ENCODE data around the gene FAR1.
A peak's percentile ranks its signal among the peaks of the same experiment; 100 is the strongest.

The FAR1 gene

GRCh38 chr11:13667245-13667644 lies 1.2 kb upstream of the FAR1 start:
- Histone ChIP-seq H3K27me3 (no peaks in the 10 kb centered on the region), H3K27ac (peak overlapping the region in 3 of 11 experiments; percentile 82 to 87 (median 82); a peak in 3 of 22 replicates), H3K36me3 (peaks cover 0 to 19% (median 11%) of the 10 kb centered on the region in 11 experiments; a peak in 11 of 22 replicates), H3K4me3 (peak overlapping the region in 9 of 10 experiments; percentile 83 to 95 (median 91); a peak in 12 of 20 replicates), H3K4me1 (peaks cover 19 to 35% (median 28%) of the 10 kb centered on the region in 10 experiments), H3K9me3 (replicated peaks in 1 of 11) (peaks cover 0 to 7% (median 0%) of the 10 kb centered on the region in 11 experiments; a peak in 9 of 22 replicates), H4K20me1 (peaks cover 0 to 36% (median 21%) of the 10 kb centered on the region in 11 experiments; a peak in 16 of 22 replicates), H3K9ac (peak overlapping the region in 2 of 11 experiments; percentile 84 to 93; a peak in 6 of 22 replicates), H3K4me2 (peak overlapping the region; percentile 74 to 90 (median 81); a peak in 21 of 22 replicates)
- TF ChIP-seq Cebpa-rat (IDR thresholded peaks at IDR 0.05): no peak

GRCh38 chr11:13667795-13668101 lies 720 bp upstream of the FAR1 start:
- H3K9me3 ChIP-seq (replicated peaks in 1 of 11): peaks cover 0 to 11% (median 0%) of the 10 kb centered on the region in 11 experiments; a peak in 9 of 22 replicates
- H3K9ac ChIP-seq: peak overlapping the region; percentile 71 to 93 (median 83)
- H3K4me1 ChIP-seq: peaks cover 19 to 40% (median 30%) of the 10 kb centered on the region in 10 experiments
- H3K36me3 ChIP-seq: peaks cover 0 to 24% (median 16%) of the 10 kb centered on the region in 11 experiments; a peak in 12 of 22 replicates
- H3K4me2 ChIP-seq: peak overlapping the region; percentile 74 to 90 (median 81)
- TF ChIP-seq Cebpa-rat (IDR thresholded peaks at IDR 0.05): no peak
- H3K4me3 ChIP-seq: peak overlapping the region; percentile 83 to 95 (median 91)
- H4K20me1 ChIP-seq: peaks cover 0 to 42% (median 21%) of the 10 kb centered on the region in 11 experiments; a peak in 16 of 22 replicates
- H3K27me3 ChIP-seq: no peaks in the 10 kb centered on the region
- H3K27ac ChIP-seq: peak overlapping the region; percentile 55 to 91 (median 80); a peak in 21 of 22 replicates

GRCh38 chr11:13668957-13669521 lies 571 bp downstream of the FAR1 start:
- Histone ChIP-seq H3K9me3 (replicated peaks in 1 of 11) (peaks cover 0 to 24% (median 11%) of the 10 kb centered on the region in 11 experiments; a peak in 15 of 22 replicates), H3K4me1 (peaks cover 19 to 53% (median 34%) of the 10 kb centered on the region in 10 experiments), H3K9ac (peak overlapping the region; percentile 86 to 93 (median 90)), H3K27ac (peak overlapping the region; percentile 67 to 93 (median 85)), H3K4me2 (peak overlapping the region; percentile 82 to 98 (median 91)), H3K36me3 (peaks cover 0 to 37% (median 22%) of the 10 kb centered on the region in 11 experiments; a peak in 13 of 22 replicates), H4K20me1 (peaks cover 0 to 54% (median 21%) of the 10 kb centered on the region in 11 experiments; a peak in 16 of 22 replicates), H3K27me3 (no peaks in the 10 kb centered on the region), H3K4me3 (peak overlapping the region; percentile 83 to 95 (median 91))
- TF ChIP-seq Cebpa-rat (IDR thresholded peaks at IDR 0.05): no peak

GRCh38 chr11:13669544-13670488 lies 1.3 kb downstream of the FAR1 start:
- H3K4me1 ChIP-seq: peaks cover 26 to 61% (median 40%) of the 10 kb centered on the region in 10 experiments
- H4K20me1 ChIP-seq: peaks cover 0 to 59% (median 21%) of the 10 kb centered on the region in 11 experiments; a peak in 16 of 22 replicates
- no peak for TF ChIP-seq Cebpa-rat (IDR thresholded peaks at IDR 0.05)
- H3K27ac ChIP-seq: peak overlapping the region; percentile 67 to 93 (median 85)
- H3K4me3 ChIP-seq: peak overlapping the region; percentile 83 to 95 (median 91)
- H3K9ac ChIP-seq: peak overlapping the region; percentile 86 to 93 (median 90)
- H3K9me3 ChIP-seq (replicated peaks in 1 of 11): peaks cover 0 to 28% (median 12%) of the 10 kb centered on the region in 11 experiments; a peak in 15 of 22 replicates
- H3K4me2 ChIP-seq: peak overlapping the region; percentile 82 to 98 (median 91)
- peaks cover 0 to 41% (median 22%) of the 10 kb centered on the region in 11 experiments; a peak in 13 of 22 replicates for H3K36me3 ChIP-seq
- H3K27me3 ChIP-seq: no peaks in the 10 kb centered on the region

- Histone ChIP-seq H3K9ac (peak overlapping the region in 2 of 11 experiments; percentile 53 to 56; a peak in 3 of 22 replicates), H3K36me3 (peaks cover 0 to 47% (median 26%) of the 10 kb centered on the region in 11 experiments; a peak in 14 of 22 replicates), H3K4me1 (peaks cover 20 to 82% (median 49%) of the 10 kb centered on the region in 10 experiments), H4K20me1 (peaks cover 0 to 88% (median 21%) of the 10 kb centered on the region in 11 experiments; a peak in 16 of 22 replicates), H3K27me3 (no peaks in the 10 kb centered on the region), H3K27ac (peak overlapping the region in 6 of 11 experiments; percentile 69 to 93 (median 80); a peak in 11 of 22 replicates), H3K9me3 (replicated peaks in 1 of 11) (peaks cover 0 to 33% (median 12%) of the 10 kb centered on the region in 11 experiments; a peak in 15 of 22 replicates), H3K4me3 (peak overlapping the region in 2 of 10 experiments; percentile 25 to 38; a peak in 4 of 20 replicates), H3K4me2 (peak overlapping the region in 7 of 11 experiments; percentile 7 to 98 (median 51); a peak in 11 of 22 replicates)
- no peak for TF ChIP-seq Cebpa-rat (IDR thresholded peaks at IDR 0.05)
These were observed 4.2 kb downstream of the FAR1 start for GRCh38 chr11:13672576-13673210.

- Histone ChIP-seq H3K27me3 (no peaks in the 10 kb centered on the region), H3K9me3 (replicated peaks in 1 of 11) (peaks cover 0 to 33% (median 12%) of the 10 kb centered on the region in 11 experiments; a peak in 15 of 22 replicates), H3K4me2 (peak overlapping the region in 9 of 11 experiments; percentile 13 to 98 (median 53); a peak in 17 of 22 replicates), H3K4me3 (peak overlapping the region in 2 of 10 experiments; percentile 33 to 38; a peak in 5 of 20 replicates), H4K20me1 (peaks cover 4 to 94% (median 17%) of the 10 kb centered on the region in 11 experiments; a peak in 18 of 22 replicates), H3K4me1 (peaks cover 15 to 100% (median 43%) of the 10 kb centered on the region in 10 experiments), H3K9ac (peak overlapping the region in 6 of 11 experiments; percentile 2 to 72 (median 36); a peak in 9 of 22 replicates), H3K27ac (peak overlapping the region in 10 of 11 experiments; percentile 36 to 93 (median 71); a peak in 19 of 22 replicates), H3K36me3 (peaks cover 0 to 56% (median 33%) of the 10 kb centered on the region in 11 experiments; a peak in 14 of 22 replicates)
- TF ChIP-seq Cebpa-rat (IDR thresholded peaks at IDR 0.05): peak in 3 of 11 experiments; percentile 40 to 79 (median 71); a peak in 6 of 22 replicates
These were observed 6.5 kb downstream of the FAR1 start for GRCh38 chr11:13674799-13675509.

- Histone ChIP-seq H3K36me3 (peaks cover 0 to 60% (median 28%) of the 10 kb centered on the region in 11 experiments; a peak in 14 of 22 replicates), H3K4me1 (peaks cover 7 to 100% (median 36%) of the 10 kb centered on the region in 10 experiments; a peak in 17 of 20 replicates), H3K9me3 (replicated peaks in 1 of 11) (peaks cover 0 to 32% (median 12%) of the 10 kb centered on the region in 11 experiments; a peak in 15 of 22 replicates), H3K4me2 (peak overlapping the region in 4 of 11 experiments; percentile 56 to 98 (median 94); a peak in 7 of 22 replicates), H3K27me3 (no peaks in the 10 kb centered on the region), H3K9ac (peak overlapping the region in 2 of 11 experiments; percentile 34 to 71; a peak in 2 of 22 replicates), H3K4me3 (no peak overlapping the region), H3K27ac (peak overlapping the region in 8 of 11 experiments; percentile 4 to 93 (median 76); a peak in 9 of 22 replicates), H4K20me1 (peaks cover 5 to 94% (median 21%) of the 10 kb centered on the region in 11 experiments; a peak in 16 of 22 replicates)
- no peak for TF ChIP-seq Cebpa-rat (IDR thresholded peaks at IDR 0.05)
These were observed 8.1 kb downstream of the FAR1 start for GRCh38 chr11:13676576-13676975.

Data from BLaER1 treated with 17β-estradiol and CSF1 and Interleukin-3, amounts not matched to agents 10 nM and 100 nM (cell line).